NCI-H748 treated with DMSO at 0.1 percent for 48 hours (cell line): ENCODE data around the gene CEMIP.
A peak's percentile ranks its signal among the peaks of the same experiment; 100 is the strongest.

Source experiments
- DNase-seq: peaks from one replicate; lab custom pipeline; 2025; lab: John Stamatoyannopoulos, UW

CEMIP gene

DNA sequence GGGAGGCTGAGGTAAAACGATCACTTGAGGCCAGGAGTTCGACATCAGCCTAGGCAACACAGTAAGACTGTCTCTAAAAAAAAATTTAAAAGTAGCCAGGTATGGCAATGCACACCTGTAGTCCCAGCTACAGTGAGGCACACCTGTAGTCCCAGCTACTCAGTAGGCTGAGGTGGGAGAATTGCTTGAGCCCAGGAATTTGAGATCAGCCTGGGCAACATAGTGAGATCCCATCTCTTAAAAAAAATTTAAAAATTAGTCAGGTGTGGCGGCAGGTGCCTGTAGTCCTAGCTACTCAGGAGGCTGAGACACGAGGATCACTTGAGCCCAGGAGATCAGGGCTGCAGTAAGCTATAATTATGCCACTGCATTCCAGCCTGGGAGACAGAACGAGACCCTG lies 203.7 kb downstream of the CEMIP start:
- DNase-seq, result no peak

DNA sequence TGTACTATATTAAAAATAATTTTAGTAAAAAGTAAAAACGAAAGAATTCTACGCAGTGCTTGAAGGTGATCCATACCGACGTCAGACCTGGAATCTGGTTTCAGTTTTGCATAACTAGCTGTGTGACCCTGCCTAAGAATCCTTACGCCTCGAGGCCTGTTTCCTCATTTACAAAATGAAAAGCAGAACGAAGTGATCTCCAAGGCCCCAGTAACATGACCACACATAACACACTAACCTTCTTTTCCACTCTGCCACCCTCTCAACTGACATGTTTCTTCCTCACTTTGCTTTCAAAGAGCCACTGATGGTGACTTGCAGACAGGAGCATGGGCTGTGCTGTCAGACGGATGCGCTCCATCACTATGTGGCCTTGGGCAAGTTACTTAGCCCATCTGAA lies 205.7 kb downstream of the CEMIP start:
- DNase-seq, result no peak

GRCh38 chr15:80985981-80986380 lies 206.8 kb downstream of the CEMIP start:
- no peak for DNase-seq

DNA sequence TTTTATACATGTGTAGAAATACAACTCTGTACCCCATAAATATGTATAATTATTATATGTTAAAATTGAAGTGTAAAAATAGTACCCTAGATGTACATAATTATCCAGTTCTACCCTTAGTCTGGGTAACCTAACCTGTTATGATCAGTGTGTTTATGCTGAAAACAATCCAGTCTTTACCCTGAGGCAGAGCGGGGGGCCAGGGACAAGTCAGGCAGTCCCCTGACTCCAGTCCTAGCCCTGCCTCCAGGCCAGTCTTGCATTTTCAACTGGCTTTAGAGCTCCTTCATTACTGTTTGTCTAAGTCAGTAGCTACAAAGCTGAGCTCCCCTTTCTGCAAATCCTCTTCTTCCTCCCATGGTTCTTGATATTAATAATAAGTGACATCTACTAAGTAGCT lies 207.3 kb downstream of the CEMIP start:
- no peak for DNase-seq

DNA sequence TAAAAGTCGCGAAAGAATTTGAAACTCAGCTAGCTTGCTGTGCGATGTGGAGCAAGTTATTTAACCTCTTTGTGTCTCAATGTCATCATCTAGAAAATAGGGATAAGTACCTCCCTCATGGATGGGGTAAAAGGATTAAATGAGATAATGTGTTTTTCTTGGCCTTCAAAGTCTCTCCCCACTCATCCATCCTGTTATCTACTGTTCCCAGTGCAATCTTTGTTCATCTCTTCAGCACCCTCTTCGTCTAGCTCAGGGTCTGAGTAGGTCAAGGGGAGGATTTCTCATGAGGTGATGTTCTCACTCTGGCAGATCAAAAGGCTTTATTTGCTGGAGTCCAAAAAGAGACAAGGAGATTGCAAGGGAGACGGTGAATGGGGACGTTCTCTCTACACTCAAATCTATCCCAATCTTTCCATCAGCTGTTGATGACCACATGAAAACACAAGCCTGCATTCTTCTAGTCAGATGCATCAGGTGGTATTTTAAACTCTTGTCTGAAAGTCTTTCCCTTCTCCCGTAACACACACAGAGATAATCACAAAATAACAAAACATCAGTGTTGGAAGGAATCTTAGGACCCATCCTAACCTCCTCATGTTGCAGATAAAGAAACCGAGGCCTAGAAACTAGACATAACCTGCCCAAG lies 209.1 kb downstream of the CEMIP start:
- no peak for DNase-seq

DNA sequence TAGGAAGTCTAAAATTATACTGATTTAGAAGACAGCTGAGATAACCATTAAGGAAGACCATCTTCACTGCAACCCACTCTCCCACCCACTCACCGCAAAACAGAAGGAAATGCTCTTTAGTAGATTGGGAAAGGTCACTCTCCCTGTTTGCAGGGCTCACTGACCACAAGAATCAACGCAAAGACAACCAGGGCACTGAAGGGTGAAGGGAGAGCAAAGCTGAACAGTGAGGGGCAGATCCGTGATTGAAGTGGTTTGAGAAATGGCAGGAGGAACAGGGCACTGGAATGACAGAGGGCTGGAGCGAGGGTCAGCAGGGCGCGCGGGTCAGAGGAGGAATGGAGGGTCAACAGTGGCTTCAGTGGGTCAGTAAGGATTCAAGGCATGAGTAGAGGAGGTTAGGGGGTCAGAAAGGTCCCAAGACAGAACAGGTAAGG lies 209.9 kb downstream of the CEMIP start:
- DNase-seq, result no peak

DNA sequence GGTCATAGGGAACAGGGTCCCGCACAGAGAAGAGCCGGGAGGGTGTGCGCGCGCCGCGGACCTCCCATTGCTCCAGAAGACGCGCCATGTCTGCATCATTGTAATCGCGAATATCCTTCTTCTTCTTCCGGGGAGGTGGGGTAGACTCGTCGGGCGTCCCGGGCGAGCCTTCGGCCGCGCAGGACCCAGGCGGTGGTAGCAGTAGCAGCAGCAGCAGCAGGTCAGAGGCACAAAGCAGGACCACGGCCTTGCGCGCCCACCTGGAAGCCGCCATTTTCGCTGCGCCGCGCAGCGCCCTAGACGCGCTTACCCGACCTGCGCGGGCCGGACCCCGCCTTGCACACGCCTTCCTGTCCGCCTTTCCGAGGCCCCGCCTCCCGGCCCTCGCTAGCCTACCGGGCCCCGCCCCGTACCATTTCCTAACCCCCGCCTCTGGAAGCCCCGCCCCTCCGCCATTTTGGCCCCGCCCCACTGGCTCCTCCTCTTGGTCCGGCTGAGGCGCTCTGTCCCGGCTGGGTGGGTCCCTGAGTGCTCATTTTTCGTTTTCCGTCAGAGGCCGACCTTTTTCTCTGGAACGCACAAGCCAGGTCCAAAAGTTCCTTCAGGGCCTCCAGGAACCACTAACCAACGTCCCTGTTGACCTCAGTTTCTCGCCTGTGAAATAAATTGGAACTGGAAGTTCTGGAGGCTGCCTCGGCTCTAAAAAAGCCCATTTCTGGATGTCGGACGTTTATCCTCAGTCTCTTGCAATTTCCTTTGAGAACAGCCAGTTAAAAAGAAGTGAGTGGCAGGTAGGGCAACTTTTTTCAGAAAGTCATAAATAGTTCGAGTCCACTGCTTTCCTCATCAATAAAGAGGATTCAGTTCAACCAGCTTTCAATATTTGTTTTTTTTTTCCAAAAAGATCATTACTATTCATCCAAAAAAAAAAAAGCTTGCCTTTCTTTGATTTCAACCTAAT lies 210.6 kb downstream of the CEMIP start, which contains the start of gene MESD:
TSS of gene MESD (minus strand) at position 302 of the 961 bp plus-strand sequence. CDS start at position 274, 28 bp downstream.
- peak; percentile 79 for DNase-seq

GRCh38 chr15:80990955-80991354 lies 211.8 kb downstream of the CEMIP start:
- DNase-seq, result no peak

GRCh38 chr15:80991421-80991820 lies 212.3 kb downstream of the CEMIP start:
- no peak for DNase-seq

- no peak for DNase-seq
Observed at GRCh38 chr15:80992006-80992405, 212.8 kb downstream of the CEMIP start.

DNA sequence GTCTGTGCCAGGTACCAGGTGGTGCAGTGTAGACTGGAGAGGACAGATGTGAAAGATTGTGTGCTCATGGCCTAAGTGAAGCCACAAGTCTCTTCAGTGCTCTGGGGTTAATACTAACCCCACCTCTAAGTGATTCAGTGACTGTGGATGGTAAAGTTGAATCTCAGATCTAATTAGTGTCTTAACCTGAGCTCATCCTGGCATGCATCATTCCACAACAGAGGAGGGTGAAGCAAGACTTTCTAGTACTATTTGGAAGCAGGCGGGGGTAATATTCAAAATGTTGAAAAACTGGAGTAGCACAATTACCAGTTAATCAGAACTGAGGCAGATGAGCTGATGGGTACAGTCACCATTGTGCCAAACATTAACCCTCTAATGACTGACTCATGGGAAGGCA lies 213.3 kb downstream of the CEMIP start:
- no peak for DNase-seq

GRCh38 chr15:80996247-80996646 lies 217.1 kb downstream of the CEMIP start:
- no peak for DNase-seq

- no peak for DNase-seq
Observed at GRCh38 chr15:80997692-80998091, 218.5 kb downstream of the CEMIP start.

- no peak for DNase-seq
Observed at GRCh38 chr15:80998251-80998650, 219.1 kb downstream of the CEMIP start.

GRCh38 chr15:80999623-81000036 lies 220.5 kb downstream of the CEMIP start:
- DNase-seq, result no peak

GRCh38 chr15:81000144-81000623 lies 221.0 kb downstream of the CEMIP start:
- DNase-seq, result no peak

- peak; percentile 48 for DNase-seq
Observed at GRCh38 chr15:81000624-81001151, 221.5 kb downstream of the CEMIP start, which contains the start of gene TLNRD1. TSS of gene TLNRD1 (plus strand) at chr15:81000923. CDS start at chr15:81002272, 1,349 bp downstream.
